Right lobe of liver (tissue), 5 donors: ENCODE data around the gene CLCA1. TPM values are rescaled to one million over a fixed set of nuclear protein-coding genes. Genes with fewer than 3 reads are reported as not detected.

Experiments
- total RNA-seq, 6 experiments: library from RNA; depleted of rRNA in 2 of 6; stranded (reverse); fragments of >200 nt in 2 of 6; fragmentation: NEBNext Ultra II Directional in 3 of 6; extraction: Animal tissue kit (Norgen Biotek cat#: 25700) in 3 of 6; gene quantifications; one replicate each; pipeline versions ENCODE4 v1.1.0 to v1.2.4, GENCODE V29; 2016 to 2023
- donor health status: DM: no; HTN: no; CAD: no.
- donor health status: DM: no; HTN: no; CAD: no.
- donor health status: DM: no; HTN: yes; CAD: no.
- donor health status: DM: no; HTN: yes; CAD: no.

Gene CLCA1
- total RNA-seq, 6 experiments from 2014 or later = not detected

Other genes starting within 250 kb of the CLCA1 start
- 1 to 10 TPM; 3.9 to 8.6 (median 5.7) TPM for gene ODF2L, start 72.6 kb upstream of the CLCA1 start, total RNA-seq
- not detected for gene CLCA2, start 44.8 kb upstream of the CLCA1 start, total RNA-seq
- under 1 TPM in 1 of 6 experiments, not detected in 5; 0.07 TPM for gene CLCA4, start 78.2 kb downstream of the CLCA1 start, total RNA-seq
- gene SH3GLB1, start 235.6 kb downstream of the CLCA1 start, total RNA-seq = 10 to 100 TPM; 23.8 to 47.5 (median 29.1) TPM